Measurements from ENCODE around the gene CD300LD. TPM values are rescaled to one million over a fixed set of nuclear protein-coding genes. Genes with fewer than 3 reads are reported as not detected.
"Not testable (repeated sequence)": the region's sequence is repeated elsewhere in the genome, so short reads cannot be mapped to it uniquely, and the experiment has no call there.

The CD300LD gene
- total RNA-seq, 1 donor from 2014 or later = not detected

- DNase-seq = no peak
These were observed 20.3 kb downstream of the CD300LD start for GRCh38 chr17:74571621-74572270.

- peak; percentile 52 for DNase-seq
These were observed 22.8 kb downstream of the CD300LD start for GRCh38 chr17:74569020-74570003.

- DNase-seq = no peak
These were observed 23.8 kb downstream of the CD300LD start for GRCh38 chr17:74568106-74568873.

- DNase-seq = no peak
These were observed 24.7 kb downstream of the CD300LD start, which contains the start of gene CD300H for GRCh38 chr17:74567397-74567796. Gene CD300H (minus strand): TSS chr17:74567509.

- DNase-seq = peak; percentile 52
These were observed 25.8 kb downstream of the CD300LD start for GRCh38 chr17:74566132-74566753.

- DNase-seq = no peak
These were observed 27.0 kb downstream of the CD300LD start for GRCh38 chr17:74565126-74565525.

GRCh38 chr17:74563358-74563757 is 28.7 kb downstream of the CD300LD start:
- DNase-seq = no peak

GRCh38 chr17:74561586-74561985 is 30.5 kb downstream of the CD300LD start:
- no peak for DNase-seq

GRCh38 chr17:74558882-74559519 is 33.1 kb downstream of the CD300LD start:
- no peak for DNase-seq

GRCh38 chr17:74558402-74558801 is 33.7 kb downstream of the CD300LD start:
- DNase-seq = not testable (repeated sequence)

- no peak for DNase-seq
These were observed 36.6 kb downstream of the CD300LD start for GRCh38 chr17:74555427-74555940.

- DNase-seq = no peak
These were observed 37.2 kb downstream of the CD300LD start for GRCh38 chr17:74554909-74555308.

- peak; percentile 17 for DNase-seq
These were observed 40.0 kb downstream of the CD300LD start for GRCh38 chr17:74552037-74552436.

- DNase-seq = no peak
These were observed 41.5 kb downstream of the CD300LD start for GRCh38 chr17:74550602-74551001.

GRCh38 chr17:74549343-74549742 is 42.7 kb downstream of the CD300LD start:
- no peak for DNase-seq

- DNase-seq = peak; percentile 13
These were observed 44.3 kb downstream of the CD300LD start for GRCh38 chr17:74547736-74548135.

- no peak for DNase-seq
These were observed 44.8 kb downstream of the CD300LD start for GRCh38 chr17:74547264-74547663.

GRCh38 chr17:74546586-74546985 is 45.5 kb downstream of the CD300LD start:
- DNase-seq = no peak

GRCh38 chr17:74545843-74546230 is 46.2 kb downstream of the CD300LD start, which contains the start of gene CD300C:
Gene CD300C (minus strand): TSS chr17:74546115. CDS start chr17:74545782, 333 bp downstream.
- no peak for DNase-seq

- DNase-seq = no peak
These were observed 46.9 kb downstream of the CD300LD start for GRCh38 chr17:74544991-74545842.
